ENCODE results near the gene PDE4A. TPM values are rescaled to one million over a fixed set of nuclear protein-coding genes. Genes with fewer than 3 reads are reported as not detected.

The PDE4A gene
- total and polyA plus RNA-seq, 2 of the 13 experiments (the other 11 are each of a cell fraction or from before 2014, with no cell fraction given) = 1.1 to 4.1 TPM

GRCh38 chr19:10478903-10479384 lies 58.6 kb downstream of the PDE4A start (continued):
- TF ChIP-seq ZNF101 (CRISPR knock-in tag; IDR thresholded peaks at IDR 0.05; ENCODE audit: borderline replicate concordance, low read depth) (no peak), KLF9 (CRISPR knock-in tag; IDR thresholded peaks at IDR 0.05; ENCODE audit: low read depth) (no peak), ZNF260 (CRISPR knock-in tag; IDR thresholded peaks at IDR 0.05; ENCODE audit: borderline replicate concordance, low read depth) (no peak), SP2 (CRISPR knock-in tag; IDR thresholded peaks at IDR 0.05) (peak; percentile 42), NFYC (CRISPR knock-in tag; IDR thresholded peaks at IDR 0.05) (peak; percentile 70), XRCC5 (optimal IDR thresholded peaks at IDR 0.05; ENCODE audit: low read length) (no peak), FOXA3 (CRISPR knock-in tag; IDR thresholded peaks at IDR 0.05) (no peak), NONO (IDR thresholded peaks at IDR 0.05) (no peak), NONO (CRISPR knock-in tag; conservative IDR thresholded peaks at IDR 0.05) (no peak), ZBTB38 (CRISPR knock-in tag; IDR thresholded peaks at IDR 0.05) (peak; percentile 55), ZNF709 (CRISPR knock-in tag; IDR thresholded peaks at IDR 0.05) (no peak), HOXA9 (CRISPR knock-in tag; IDR thresholded peaks at IDR 0.05; ENCODE audit: borderline replicate concordance) (no peak), SAFB2 (CRISPR knock-in tag; IDR thresholded peaks at IDR 0.05; ENCODE audit: borderline replicate concordance, low read depth) (no peak), AFF4 (CRISPR knock-in tag; IDR thresholded peaks at IDR 0.05) (no peak), SOX5 (CRISPR knock-in tag; IDR thresholded peaks at IDR 0.05; ENCODE audit: borderline replicate concordance) (no peak), RBAK (CRISPR knock-in tag; IDR thresholded peaks at IDR 0.05) (no peak), NFYB (CRISPR knock-in tag; IDR thresholded peaks at IDR 0.05) (peak; percentile 65), ZNF850 (CRISPR knock-in tag; conservative IDR thresholded peaks at IDR 0.05) (no peak), NFKB2 (CRISPR knock-in tag; IDR thresholded peaks at IDR 0.05; ENCODE audit: borderline replicate concordance) (peak; percentile 54; the same call in 1 of the 2 replicates), ZNF232 (CRISPR knock-in tag; IDR thresholded peaks at IDR 0.05; ENCODE audit: borderline replicate concordance) (0 out of 2 replicates have a peak, but pooled peaks have one; percentile 37), BORCS8-MEF2B (CRISPR knock-in tag; IDR thresholded peaks at IDR 0.05) (no peak), ZNF891 (CRISPR knock-in tag; IDR thresholded peaks at IDR 0.05) (no peak), ZC3H13 (CRISPR knock-in tag; IDR thresholded peaks at IDR 0.05) (no peak), DMAP1 (CRISPR knock-in tag; IDR thresholded peaks at IDR 0.05) (no peak), ZNF501 (CRISPR knock-in tag; IDR thresholded peaks at IDR 0.05) (no peak), ZNF563 (CRISPR knock-in tag; IDR thresholded peaks at IDR 0.05) (no peak), ZSCAN21 (CRISPR knock-in tag; IDR thresholded peaks at IDR 0.05; ENCODE audit: borderline replicate concordance) (no peak)
- TF ChIP-seq, protein P1, sequence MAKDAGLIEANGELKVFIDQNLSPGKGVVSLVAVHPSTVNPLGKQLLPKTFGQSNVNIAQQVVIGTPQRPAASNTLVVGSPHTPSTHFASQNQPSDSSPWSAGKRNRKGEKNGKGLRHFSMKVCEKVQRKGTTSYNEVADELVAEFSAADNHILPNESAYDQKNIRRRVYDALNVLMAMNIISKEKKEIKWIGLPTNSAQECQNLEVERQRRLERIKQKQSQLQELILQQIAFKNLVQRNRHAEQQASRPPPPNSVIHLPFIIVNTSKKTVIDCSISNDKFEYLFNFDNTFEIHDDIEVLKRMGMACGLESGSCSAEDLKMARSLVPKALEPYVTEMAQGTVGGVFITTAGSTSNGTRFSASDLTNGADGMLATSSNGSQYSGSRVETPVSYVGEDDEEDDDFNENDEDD (CRISPR knock-in tag; IDR thresholded peaks at IDR 0.05; ENCODE audit: borderline replicate concordance) = peak; percentile 51; the same call in 1 of the 2 replicates
- TF ChIP-seq, protein P2, sequence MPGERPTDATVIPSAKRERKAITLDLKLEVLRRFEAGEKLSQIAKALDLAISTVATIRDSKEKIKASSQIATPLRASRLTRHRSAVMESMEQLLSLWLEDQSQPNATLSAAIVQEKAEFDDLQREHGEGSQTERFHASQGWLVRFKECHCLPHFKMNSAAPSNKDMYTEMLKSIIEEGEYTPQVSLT (CRISPR knock-in tag; IDR thresholded peaks at IDR 0.05; ENCODE audit: borderline replicate concordance, low read depth) = no peak
